ENCODE measurements around the gene SLU7.

Gene SLU7

DNA sequence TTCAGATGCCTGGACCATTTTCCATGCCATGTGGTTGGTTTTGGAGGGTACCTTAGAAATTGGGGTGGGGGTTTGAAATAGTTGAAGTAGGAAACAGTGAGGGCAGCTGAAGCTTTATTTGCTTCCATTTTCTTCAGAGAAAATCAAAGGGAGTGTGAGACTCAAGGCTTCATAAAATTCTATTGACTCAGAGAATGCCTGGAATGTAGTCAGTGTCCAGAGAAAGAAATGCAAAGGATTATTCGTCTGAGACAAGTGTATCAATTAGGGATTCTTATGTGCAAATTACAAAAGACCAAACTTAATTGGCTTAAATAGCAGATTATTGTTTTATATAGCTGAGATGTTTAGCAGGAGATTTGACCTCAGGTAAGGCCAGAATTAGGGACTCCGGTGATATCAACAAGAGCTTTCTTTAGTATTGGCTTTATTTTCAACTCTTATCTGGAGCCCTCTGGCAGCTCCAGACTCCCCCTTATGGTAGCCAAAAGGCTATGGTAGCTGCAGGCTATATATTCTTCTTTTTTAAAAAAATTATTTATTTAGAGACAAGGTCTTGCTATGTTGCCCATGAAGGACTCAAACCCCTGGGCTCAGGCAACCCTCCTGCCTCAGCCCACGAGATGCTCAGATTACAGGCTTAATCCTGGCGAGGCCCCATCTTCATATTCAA, 41.6 kb upstream of the SLU7 start:
- Histone ChIP-seq H3K36me3 (ENCODE audit: control insufficient read depth, insufficient read depth, low read length) (no peaks in the 10 kb centered on the region), H3K9me3 (ENCODE audit: control insufficient read depth, low read length) (no peaks in the 10 kb centered on the region), H3K27ac (ENCODE audit: low read depth, low read length, severe bottlenecking) (no peak overlapping the region), H3K4me1 (ENCODE audit: control insufficient read depth, insufficient read depth, low read length, poor library complexity, severe bottlenecking) (peaks cover 6% of the 10 kb centered on the region), H3K4me3 (ENCODE audit: extremely low read depth, insufficient read depth, low read length, poor library complexity, severe bottlenecking) (no peak overlapping the region)
- WGBS, 2 experiments (ENCODE audit: insufficient coverage in 2 of 2) = 67% methylated on average over 1 of the region's 4 CpGs; no CpG with 5 or more reads in 1 of the 2 experiments

- Histone ChIP-seq H3K36me3 (ENCODE audit: control insufficient read depth, insufficient read depth, low read length) (no peaks in the 10 kb centered on the region), H3K4me3 (ENCODE audit: extremely low read depth, insufficient read depth, low read length, poor library complexity, severe bottlenecking) (no peak overlapping the region), H3K4me1 (ENCODE audit: control insufficient read depth, insufficient read depth, low read length, poor library complexity, severe bottlenecking) (peaks cover 6% of the 10 kb centered on the region), H3K9me3 (ENCODE audit: control insufficient read depth, low read length) (no peaks in the 10 kb centered on the region), H3K27ac (ENCODE audit: low read depth, low read length, severe bottlenecking) (no peak overlapping the region)
- WGBS, 2 experiments (ENCODE audit: insufficient coverage in 2 of 2) = 95 to 98% methylated on average over 4 to 5 of the region's 8 CpGs
Measured at GRCh38 chr5:160458806-160459800, 40.2 kb upstream of the SLU7 start.

GRCh38 chr5:160457252-160457651, 38.4 kb upstream of the SLU7 start:
- no peak overlapping the region for H3K27ac ChIP-seq (ENCODE audit: low read depth, low read length, severe bottlenecking)
- no CpG with 5 or more reads among the region's 5 CpGs for WGBS, 2 experiments (ENCODE audit: insufficient coverage in 2 of 2)
- H3K9me3 ChIP-seq (ENCODE audit: control insufficient read depth, low read length) = no peaks in the 10 kb centered on the region
- H3K4me3 ChIP-seq (ENCODE audit: extremely low read depth, insufficient read depth, low read length, poor library complexity, severe bottlenecking) = no peak overlapping the region
- no peaks in the 10 kb centered on the region for H3K36me3 ChIP-seq (ENCODE audit: control insufficient read depth, insufficient read depth, low read length)
- H3K4me1 ChIP-seq (ENCODE audit: control insufficient read depth, insufficient read depth, low read length, poor library complexity, severe bottlenecking) = no peaks in the 10 kb centered on the region

- 90 to 93% methylated on average over 8 to 9 of the region's 9 CpGs for WGBS, 2 experiments (ENCODE audit: insufficient coverage in 2 of 2)
- Histone ChIP-seq H3K4me1 (ENCODE audit: control insufficient read depth, insufficient read depth, low read length, poor library complexity, severe bottlenecking) (no peaks in the 10 kb centered on the region), H3K4me3 (ENCODE audit: extremely low read depth, insufficient read depth, low read length, poor library complexity, severe bottlenecking) (no peak overlapping the region), H3K36me3 (ENCODE audit: control insufficient read depth, insufficient read depth, low read length) (no peaks in the 10 kb centered on the region), H3K9me3 (ENCODE audit: control insufficient read depth, low read length) (no peaks in the 10 kb centered on the region), H3K27ac (ENCODE audit: low read depth, low read length, severe bottlenecking) (no peak overlapping the region)
Measured at GRCh38 chr5:160456480-160457177, 37.7 kb upstream of the SLU7 start.

DNA sequence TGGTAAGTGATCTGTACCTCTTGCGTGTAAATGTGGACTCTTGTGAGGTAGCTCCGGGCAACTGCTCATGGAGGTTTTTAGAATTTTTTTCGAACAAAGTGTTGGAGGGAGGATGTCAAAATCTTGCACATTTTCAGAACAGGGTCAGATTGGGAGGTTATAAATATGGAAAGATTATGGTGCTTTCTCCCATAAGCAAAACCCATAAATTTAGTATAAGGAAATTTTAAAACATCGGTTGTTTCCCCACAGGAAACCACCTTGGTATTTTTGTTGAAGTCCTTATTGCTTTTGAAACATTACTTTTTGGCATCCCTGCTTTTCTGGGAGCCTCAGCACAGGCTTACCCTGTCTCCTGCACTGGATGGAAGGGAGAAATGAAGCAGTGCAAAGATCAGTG, 36.7 kb upstream of the SLU7 start:
- Histone ChIP-seq H3K4me1 (ENCODE audit: control insufficient read depth, insufficient read depth, low read length, poor library complexity, severe bottlenecking) (no peaks in the 10 kb centered on the region), H3K36me3 (ENCODE audit: control insufficient read depth, insufficient read depth, low read length) (no peaks in the 10 kb centered on the region), H3K27ac (ENCODE audit: low read depth, low read length, severe bottlenecking) (no peak overlapping the region), H3K4me3 (ENCODE audit: extremely low read depth, insufficient read depth, low read length, poor library complexity, severe bottlenecking) (no peak overlapping the region), H3K9me3 (ENCODE audit: control insufficient read depth, low read length) (no peaks in the 10 kb centered on the region)
- WGBS, 2 experiments (ENCODE audit: insufficient coverage in 2 of 2) = 100% methylated on average over 1 to 3 of the region's 4 CpGs

DNA sequence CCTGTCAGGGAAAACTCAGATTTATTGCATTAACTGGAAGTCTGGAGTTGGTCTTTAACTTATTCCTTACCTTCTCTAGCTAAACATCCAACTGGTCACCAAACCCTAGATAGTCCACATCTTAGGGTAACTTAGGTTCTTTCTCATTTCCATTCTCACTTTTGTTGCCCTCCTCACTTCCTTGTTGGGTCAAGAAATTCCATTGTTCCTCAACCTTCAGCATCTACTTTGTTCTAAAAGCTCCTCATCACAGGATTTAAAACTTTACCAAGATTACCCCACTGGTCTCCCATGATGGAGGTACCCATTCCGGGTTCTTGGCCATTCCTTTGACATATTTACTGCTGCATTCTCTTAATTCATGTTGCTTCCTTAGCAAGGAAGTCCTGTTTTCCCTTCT, 34.9 kb upstream of the SLU7 start:
- Histone ChIP-seq H3K4me1 (ENCODE audit: control insufficient read depth, insufficient read depth, low read length, poor library complexity, severe bottlenecking) (no peaks in the 10 kb centered on the region), H3K4me3 (ENCODE audit: extremely low read depth, insufficient read depth, low read length, poor library complexity, severe bottlenecking) (no peak overlapping the region), H3K9me3 (ENCODE audit: control insufficient read depth, low read length) (no peaks in the 10 kb centered on the region), H3K36me3 (ENCODE audit: control insufficient read depth, insufficient read depth, low read length) (no peaks in the 10 kb centered on the region), H3K27ac (ENCODE audit: low read depth, low read length, severe bottlenecking) (no peak overlapping the region)
- WGBS, 2 experiments (ENCODE audit: insufficient coverage in 2 of 2) = 90 to 100% methylated on average over 1 of the region's 1 CpG

- Histone ChIP-seq H3K36me3 (ENCODE audit: control insufficient read depth, insufficient read depth, low read length) (no peaks in the 10 kb centered on the region), H3K4me3 (ENCODE audit: extremely low read depth, insufficient read depth, low read length, poor library complexity, severe bottlenecking) (no peak overlapping the region), H3K27ac (ENCODE audit: low read depth, low read length, severe bottlenecking) (no peak overlapping the region), H3K9me3 (ENCODE audit: control insufficient read depth, low read length) (no peaks in the 10 kb centered on the region), H3K4me1 (ENCODE audit: control insufficient read depth, insufficient read depth, low read length, poor library complexity, severe bottlenecking) (no peaks in the 10 kb centered on the region)
- WGBS, 2 experiments (ENCODE audit: insufficient coverage in 2 of 2) = 86 to 92% methylated on average over 5 of the region's 6 CpGs
Measured at GRCh38 chr5:160452795-160453194, 33.9 kb upstream of the SLU7 start.

- H3K36me3 ChIP-seq (ENCODE audit: control insufficient read depth, insufficient read depth, low read length) = no peaks in the 10 kb centered on the region
- no peak overlapping the region for H3K4me3 ChIP-seq (ENCODE audit: extremely low read depth, insufficient read depth, low read length, poor library complexity, severe bottlenecking)
- H3K27ac ChIP-seq (ENCODE audit: low read depth, low read length, severe bottlenecking) = no peak overlapping the region
- no peaks in the 10 kb centered on the region for H3K9me3 ChIP-seq (ENCODE audit: control insufficient read depth, low read length)
- no peaks in the 10 kb centered on the region for H3K4me1 ChIP-seq (ENCODE audit: control insufficient read depth, insufficient read depth, low read length, poor library complexity, severe bottlenecking)
Measured at GRCh38 chr5:160452036-160452435, 33.2 kb upstream of the SLU7 start.

DNA sequence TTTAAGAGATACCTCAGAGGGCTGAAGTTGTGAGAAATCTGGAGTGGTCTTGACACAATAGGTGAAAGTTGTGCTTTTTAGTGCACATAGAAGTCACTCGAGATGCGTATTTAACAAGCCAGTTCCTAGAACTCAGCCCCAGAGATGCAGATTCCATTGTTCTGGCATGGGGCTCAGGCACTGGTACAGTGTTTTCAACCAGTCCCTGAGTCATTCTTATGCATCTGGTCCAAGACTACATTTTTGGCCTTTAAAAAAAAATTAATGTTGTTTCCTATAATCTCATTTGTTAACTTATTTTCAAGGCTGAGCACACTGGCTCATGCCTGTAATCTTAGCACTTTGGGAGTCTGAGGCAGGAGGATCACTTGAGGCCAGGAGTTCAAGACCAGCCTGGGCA, 32.4 kb upstream of the SLU7 start:
- H3K4me3 ChIP-seq (ENCODE audit: extremely low read depth, insufficient read depth, low read length, poor library complexity, severe bottlenecking) = no peak overlapping the region
- WGBS, 2 experiments (ENCODE audit: insufficient coverage in 2 of 2) = 78 to 100% methylated on average over 1 to 2 of the region's 2 CpGs
- no peaks in the 10 kb centered on the region for H3K9me3 ChIP-seq (ENCODE audit: control insufficient read depth, low read length)

GRCh38 chr5:160450164-160450932, 31.5 kb upstream of the SLU7 start:
- 65 to 89% methylated on average over 3 to 5 of the region's 9 CpGs for WGBS, 2 experiments (ENCODE audit: insufficient coverage in 2 of 2)
- Histone ChIP-seq H3K9me3 (ENCODE audit: control insufficient read depth, low read length) (no peaks in the 10 kb centered on the region), H3K4me3 (ENCODE audit: extremely low read depth, insufficient read depth, low read length, poor library complexity, severe bottlenecking) (no peak overlapping the region), H3K36me3 (ENCODE audit: control insufficient read depth, insufficient read depth, low read length) (no peaks in the 10 kb centered on the region), H3K4me1 (ENCODE audit: control insufficient read depth, insufficient read depth, low read length, poor library complexity, severe bottlenecking) (no peaks in the 10 kb centered on the region), H3K27ac (ENCODE audit: low read depth, low read length, severe bottlenecking) (no peak overlapping the region)

More for the DNA sequence above, 32.4 kb upstream of the SLU7 start:
- Histone ChIP-seq H3K4me1 (ENCODE audit: control insufficient read depth, insufficient read depth, low read length, poor library complexity, severe bottlenecking) (no peaks in the 10 kb centered on the region), H3K36me3 (ENCODE audit: control insufficient read depth, insufficient read depth, low read length) (no peaks in the 10 kb centered on the region), H3K27ac (ENCODE audit: low read depth, low read length, severe bottlenecking) (no peak overlapping the region)

All from mesodermal cell (in vitro differentiated cells).